HS-27A (cell line): ENCODE data around the gene DEPDC7.

ENCODE experiments used
- DNase-seq: peaks from one replicate; pipeline ENCODE4 v3.0.0-alpha.2; 2012; ENCODE audit warnings: low read depth, missing footprints

Gene DEPDC7

GRCh38 chr11:33062137-33062536, 46.5 kb downstream of the DEPDC7 start:
- no peak for DNase-seq

GRCh38 chr11:33063326-33063881, 47.7 kb downstream of the DEPDC7 start:
- no peak for DNase-seq

- DNase-seq, result no peak
These were observed 48.6 kb downstream of the DEPDC7 start for GRCh38 chr11:33064033-33064825.

GRCh38 chr11:33064866-33065265, 49.2 kb downstream of the DEPDC7 start:
- DNase-seq, result no peak

DNA sequence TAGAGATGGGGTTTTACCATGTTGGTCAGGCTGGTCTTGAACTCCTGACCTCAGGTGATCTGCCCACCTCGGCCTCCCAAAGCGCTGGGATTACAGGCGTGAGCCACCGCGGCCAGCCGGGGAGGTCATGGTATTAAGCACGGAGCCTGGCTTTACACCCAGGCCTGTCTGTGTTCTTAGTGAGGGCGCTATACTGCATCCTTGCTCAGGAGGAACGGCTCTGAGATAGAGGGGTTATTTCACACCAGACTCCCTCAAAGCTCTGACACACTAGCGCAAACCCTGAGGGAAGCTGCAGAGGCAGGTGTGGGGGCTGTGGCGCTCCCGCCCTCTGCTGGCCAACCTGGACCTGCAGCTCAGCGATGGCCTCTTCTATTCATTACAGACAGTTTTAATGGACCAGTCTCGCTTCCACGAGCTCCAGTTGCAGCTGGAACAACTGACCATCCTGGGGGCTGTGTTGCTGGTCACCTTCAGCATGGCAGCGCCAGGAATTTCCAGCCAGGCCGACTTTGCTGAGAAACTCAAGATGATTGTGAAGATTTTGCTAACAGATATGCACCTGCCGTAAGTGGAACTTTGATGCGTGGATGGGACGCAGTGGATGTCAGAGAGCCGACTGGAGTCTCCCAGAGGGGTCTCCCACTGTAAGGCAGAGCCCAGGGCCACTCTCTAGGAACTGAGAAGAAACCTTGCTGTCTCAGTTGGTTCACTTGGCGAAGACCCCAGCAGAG, 49.9 kb downstream of the DEPDC7 start:
- DNase-seq, result no peak

DNA sequence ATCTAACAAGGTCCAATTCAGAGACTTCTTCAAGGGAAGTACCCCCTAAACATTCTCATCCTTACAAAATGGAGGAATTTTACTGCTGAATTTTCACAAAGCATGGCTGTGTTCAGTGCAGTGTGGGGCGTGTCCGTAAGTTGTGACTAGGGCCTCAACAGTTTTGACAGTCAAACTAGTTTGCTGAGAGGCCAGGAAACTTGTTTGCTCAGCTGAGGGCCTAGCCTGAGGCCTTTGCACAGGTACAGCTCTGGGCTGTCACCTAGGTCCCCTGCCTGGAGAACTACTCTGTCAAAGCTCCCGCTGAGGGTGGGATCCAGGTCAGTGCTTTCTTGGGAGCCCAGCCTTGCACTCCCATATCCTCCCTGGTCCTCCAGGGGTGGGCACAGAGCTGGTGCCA, 51.6 kb downstream of the DEPDC7 start:
- no peak for DNase-seq

- DNase-seq, result no peak
These were observed 53.1 kb downstream of the DEPDC7 start for GRCh38 chr11:33068611-33069340.

GRCh38 chr11:33072465-33072864, 56.8 kb downstream of the DEPDC7 start:
- DNase-seq, result no peak
